Kidney epithelial cell (primary cell): Measurements from ENCODE around the gene CHADL. TPM values are rescaled to one million over a fixed set of nuclear protein-coding genes. Genes with fewer than 3 reads are reported as not detected.

Experiments
- DNase-seq: peaks from one replicate; pipeline ENCODE4 v3.0.0-alpha.2; 2010; ENCODE audit warnings: low read depth
- H3K27me3 ChIP-seq: 2 replicates; pipeline ENCODE4 v1.6.0; 2011; ENCODE audit warnings: low read length; ENCODE audit not compliant: control insufficient read depth, insufficient read depth
- H3K36me3 ChIP-seq: 2 replicates; pipeline ENCODE4 v1.5.1; 2011; ENCODE audit warnings: low read length; ENCODE audit not compliant: control insufficient read depth, insufficient read depth
- H3K4me3 ChIP-seq: 2 replicates; pipeline ENCODE4 v1.5.1; 2011; ENCODE audit warnings: low read depth, mild to moderate bottlenecking, control low read depth, low read length
- CTCF ChIP-seq: IDR thresholded peaks from 2 replicates; pipeline ENCODE4 v1.5.1; 2011; ENCODE audit warnings: mild to moderate bottlenecking, moderate library complexity, low read length, control low read depth, inconsistent platforms; ENCODE audit not compliant: insufficient read depth, poor library complexity, severe bottlenecking
- total RNA-seq: library from RNA; depleted of rRNA; stranded (reverse); fragments of >200 nt; gene quantifications from 2 replicates; pipeline ENCODE4 v1.2.3, GENCODE V29; 2015

The CHADL gene
- total RNA-seq, result 1.6 and 1.8 TPM in 2 replicates

DNA sequence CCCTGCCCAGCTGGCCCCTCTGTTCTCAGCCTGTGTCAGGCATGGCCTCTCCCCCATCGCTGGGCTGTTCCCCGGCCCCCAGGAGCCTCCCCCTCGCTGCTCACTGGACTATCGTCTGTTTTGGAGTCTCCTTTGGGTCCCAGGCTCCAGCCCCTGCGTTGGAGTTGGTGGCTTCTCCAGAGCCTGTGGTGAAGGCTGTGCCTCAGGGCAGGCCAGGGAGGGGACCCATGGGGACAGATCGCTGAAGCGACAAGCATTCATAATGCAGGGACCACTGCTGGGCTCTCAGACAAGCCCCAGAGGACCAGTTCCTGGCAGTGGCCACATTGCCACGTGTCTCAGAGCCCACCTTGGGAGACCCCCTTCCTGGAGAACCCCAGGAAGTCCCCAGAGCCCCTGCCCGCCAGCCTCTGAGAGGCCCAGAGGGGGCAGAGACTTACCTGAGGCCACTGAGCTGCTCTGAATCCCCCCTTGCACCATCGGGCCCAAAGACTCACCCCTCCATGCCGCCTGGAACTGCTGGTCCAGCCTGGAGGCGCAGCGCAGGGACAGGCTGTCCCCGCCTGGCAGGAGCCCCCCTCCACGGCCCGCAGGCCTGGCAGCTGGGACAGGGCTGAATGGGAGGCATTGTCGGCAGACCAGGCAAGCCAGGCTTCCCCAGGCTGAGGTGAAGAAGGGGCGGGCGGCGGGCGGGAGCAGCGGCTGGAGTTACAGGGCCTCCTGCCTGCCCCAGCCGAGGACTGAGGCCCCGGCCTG is at the start of gene CHADL:
Gene CHADL (minus strand): TSS at position 555 of the 756 bp plus-strand sequence. CDS start 50 bp downstream, at position 505.
- no peak for TF ChIP-seq CTCF
- H3K36me3 ChIP-seq, result no peaks in the 10 kb centered on the region
- no peak for DNase-seq
- no peaks in the 10 kb centered on the region for H3K27me3 ChIP-seq
- H3K4me3 ChIP-seq, result no peak within 1 kb of the TSS

GRCh38 chr22:41289671-41290070 is 48.9 kb upstream of the CHADL start:
- H3K27me3 ChIP-seq, result no peaks in the 10 kb centered on the region
- H3K4me3 ChIP-seq, result no peak overlapping the region
- H3K36me3 ChIP-seq, result no peaks in the 10 kb centered on the region
- TF ChIP-seq CTCF, result no peak
- DNase-seq, result no peak

GRCh38 chr22:41288245-41288946 is 47.7 kb upstream of the CHADL start:
- TF ChIP-seq CTCF, result no peak
- Histone ChIP-seq H3K36me3 (no peaks in the 10 kb centered on the region), H3K4me3 (no peak overlapping the region), H3K27me3 (no peaks in the 10 kb centered on the region)
- DNase-seq, result peak; percentile 55

GRCh38 chr22:41286639-41287091 is 45.9 kb upstream of the CHADL start:
- no peak for TF ChIP-seq CTCF
- H3K4me3 ChIP-seq, result peak overlapping the region; percentile 54
- H3K27me3 ChIP-seq, result no peaks in the 10 kb centered on the region
- H3K36me3 ChIP-seq, result no peaks in the 10 kb centered on the region
- DNase-seq, result no peak

GRCh38 chr22:41285820-41286638 is 45.3 kb upstream of the CHADL start, which contains the start of gene RANGAP1:
TSS of gene RANGAP1 (minus strand) at chr22:41286187. CDS start at chr22:41281044, 5,143 bp downstream.
- H3K36me3 ChIP-seq, result no peaks in the 10 kb centered on the region
- H3K4me3 ChIP-seq, result peak within 1 kb of the TSS; percentile 82
- DNase-seq, result peak; percentile 92
- H3K27me3 ChIP-seq, result no peaks in the 10 kb centered on the region
- no peak for TF ChIP-seq CTCF
